Hair follicular keratinocyte (primary cell): Measurements from ENCODE around the gene CABLES1. TPM values are rescaled to one million over a fixed set of nuclear protein-coding genes. Genes with fewer than 3 reads are reported as not detected.

Source experiments
- total RNA-seq: library from RNA; depleted of rRNA; stranded (reverse); fragments of >200 nt; gene quantifications from 2 replicates; pipeline ENCODE4 v1.2.3, GENCODE V29; 2015

The CABLES1 gene
- total RNA-seq, result 0.23 and 1.9 TPM in 2 replicates

GRCh38 chr18:23134780-23135549 lies at the start of gene CABLES1:
Gene CABLES1 (plus strand): TSS chr18:23135485. CDS start chr18:23135763, 278 bp downstream.

Other genes starting within 250 kb of the CABLES1 start
- gene RBBP8, start 202.2 kb upstream of the CABLES1 start, total RNA-seq, result 123 and 127 TPM in 2 replicates